ENCODE data around the gene OR10J5.

The OR10J5 gene

GRCh38 chr1:159535907-159536306, at the start of gene OR10J5:
Gene OR10J5 (minus strand): TSS chr1:159536007. CDS start chr1:159536007, 0 bp downstream.
- H3K4me3 ChIP-seq (ENCODE audit: low read depth, low read length), result no peak within 1 kb of the TSS
- no peak for TF ChIP-seq CTCF (IDR thresholded peaks at IDR 0.05; ENCODE audit: borderline replicate concordance, insufficient read depth, low read depth, low read length)

- no peak overlapping the region for H3K4me3 ChIP-seq (ENCODE audit: low read depth, low read length)
- TF ChIP-seq CTCF (IDR thresholded peaks at IDR 0.05; ENCODE audit: borderline replicate concordance, insufficient read depth, low read depth, low read length), result no peak
Measured at GRCh38 chr1:159584536-159584935, 48.7 kb upstream of the OR10J5 start.

- no peak for TF ChIP-seq CTCF (IDR thresholded peaks at IDR 0.05; ENCODE audit: borderline replicate concordance, insufficient read depth, low read depth, low read length)
- H3K4me3 ChIP-seq (ENCODE audit: low read depth, low read length), result no peak overlapping the region
Measured at GRCh38 chr1:159581422-159581821, 45.6 kb upstream of the OR10J5 start.

- TF ChIP-seq CTCF (IDR thresholded peaks at IDR 0.05; ENCODE audit: borderline replicate concordance, insufficient read depth, low read depth, low read length), result no peak
- no peak overlapping the region for H3K4me3 ChIP-seq (ENCODE audit: low read depth, low read length)
Measured at GRCh38 chr1:159580340-159580739, 44.5 kb upstream of the OR10J5 start.

- no peak for TF ChIP-seq CTCF (IDR thresholded peaks at IDR 0.05; ENCODE audit: borderline replicate concordance, insufficient read depth, low read depth, low read length)
- H3K4me3 ChIP-seq (ENCODE audit: low read depth, low read length), result no peak overlapping the region
Measured at GRCh38 chr1:159577446-159577845, 41.6 kb upstream of the OR10J5 start.

- no peak for TF ChIP-seq CTCF (IDR thresholded peaks at IDR 0.05; ENCODE audit: borderline replicate concordance, insufficient read depth, low read depth, low read length)
- H3K4me3 ChIP-seq (ENCODE audit: low read depth, low read length), result no peak overlapping the region
Measured at GRCh38 chr1:159562680-159563079, 26.9 kb upstream of the OR10J5 start.

GRCh38 chr1:159561497-159561896, 25.7 kb upstream of the OR10J5 start:
- TF ChIP-seq CTCF (IDR thresholded peaks at IDR 0.05; ENCODE audit: borderline replicate concordance, insufficient read depth, low read depth, low read length), result no peak
- H3K4me3 ChIP-seq (ENCODE audit: low read depth, low read length), result no peak overlapping the region
